GM21390 (cell line): ENCODE results near the gene ZSCAN10.

ENCODE experiments used
- ATAC-seq: cut with Tn5 transposase; IDR thresholded peaks from one replicate; pipeline ENCODE4 v1.9.1; 2021; ENCODE audit not compliant: unreplicated experiment

ZSCAN10 gene

GRCh38 chr16:3134338-3135125 is 35.4 kb upstream of the ZSCAN10 start, which contains the start of gene ZNF213:
TSS of gene ZNF213 (plus strand) at chr16:3135029. CDS start at chr16:3137281, 2,252 bp downstream.
- peak; percentile 83 for ATAC-seq

- no peak for ATAC-seq
These were observed 34.8 kb upstream of the ZSCAN10 start for GRCh38 chr16:3133844-3134243.

- ATAC-seq, result no peak
These were observed 32.8 kb upstream of the ZSCAN10 start for GRCh38 chr16:3131755-3132377.

GRCh38 chr16:3129137-3130131 is 30.3 kb upstream of the ZSCAN10 start:
- ATAC-seq, result no peak

GRCh38 chr16:3127745-3128144 is 28.7 kb upstream of the ZSCAN10 start:
- ATAC-seq, result no peak

GRCh38 chr16:3123986-3124886 is 25.1 kb upstream of the ZSCAN10 start:
- ATAC-seq, result peak; percentile 77

- no peak for ATAC-seq
These were observed 24.0 kb upstream of the ZSCAN10 start for GRCh38 chr16:3122926-3123570.

- ATAC-seq, result no peak
These were observed 22.9 kb upstream of the ZSCAN10 start for GRCh38 chr16:3121851-3122467.

- no peak for ATAC-seq
These were observed 21.3 kb upstream of the ZSCAN10 start for GRCh38 chr16:3120435-3120834.

GRCh38 chr16:3119701-3120408 is 20.8 kb upstream of the ZSCAN10 start:
- ATAC-seq, result no peak

- ATAC-seq, result no peak
These were observed 20.2 kb upstream of the ZSCAN10 start for GRCh38 chr16:3119286-3119685.

- ATAC-seq, result no peak
These were observed 19.8 kb upstream of the ZSCAN10 start for GRCh38 chr16:3118846-3119245.

GRCh38 chr16:3118204-3118790 is 19.2 kb upstream of the ZSCAN10 start:
- no peak for ATAC-seq

GRCh38 chr16:3115561-3115960 is 16.5 kb upstream of the ZSCAN10 start:
- ATAC-seq, result no peak

GRCh38 chr16:3115003-3115402 is 15.9 kb upstream of the ZSCAN10 start:
- no peak for ATAC-seq

GRCh38 chr16:3113765-3114479 is 14.8 kb upstream of the ZSCAN10 start:
- no peak for ATAC-seq

- ATAC-seq, result no peak
These were observed 13.9 kb upstream of the ZSCAN10 start for GRCh38 chr16:3112881-3113574.
